GM12878 (cell line): ENCODE measurements around the gene KHDRBS2.

Experiments used
- CHD4 ChIP-seq: fragments of 200-600 bp; sonication (generic); IDR thresholded peaks from 2 replicates; pipeline ENCODE4 v1.6.1; 2016; ENCODE audit warnings: mild to moderate bottlenecking
- CREM ChIP-seq: IDR thresholded peaks from 2 replicates; pipeline ENCODE4 v1.6.1; 2014; ENCODE audit warnings: antibody characterized with exemption, low read depth
- EP300 ChIP-seq, 2 experiments: fragments of 150-350 bp in 1 of 2; IDR thresholded peaks; 2 replicates each; pipeline ENCODE4 v1.6.1; 2011 to 2012; ENCODE audit warnings: low read depth in 2 of 2, low read length in 2 of 2, borderline replicate concordance in 1 of 2, improper control_type of control experiment in 1 of 2, inconsistent platforms in 1 of 2; ENCODE audit not compliant: control insufficient read depth in 1 of 2
- POLR2A ChIP-seq: IDR thresholded peaks from 2 replicates; pipeline ENCODE4 v1.6.1; 2011; ENCODE audit warnings: low read depth, mild to moderate bottlenecking, low read length
- STAT1 ChIP-seq: fragments of 450-650 bp; conservative IDR thresholded peaks from 2 replicates; pipeline ENCODE4 v1.6.1; 2014; ENCODE audit warnings: antibody characterized with exemption, mild to moderate bottlenecking
- TF ChIP-seq, protein P1 (sequence below), 3 experiments: IDR thresholded peaks in 2 of 3; conservative IDR thresholded peaks in 1 of 3; 2 replicates each; pipeline ENCODE4 v1.5.1; 2011; ENCODE audit warnings: low read depth in 3 of 3, low read length in 3 of 3, mild to moderate bottlenecking in 3 of 3, control low read depth in 2 of 3, moderate library complexity in 2 of 3, inconsistent platforms in 1 of 3, mixed read lengths in 1 of 3; ENCODE audit not compliant: control insufficient read depth in 2 of 3, insufficient read depth in 1 of 3; ENCODE audit errors: extremely low read depth in 1 of 3

DNA sequence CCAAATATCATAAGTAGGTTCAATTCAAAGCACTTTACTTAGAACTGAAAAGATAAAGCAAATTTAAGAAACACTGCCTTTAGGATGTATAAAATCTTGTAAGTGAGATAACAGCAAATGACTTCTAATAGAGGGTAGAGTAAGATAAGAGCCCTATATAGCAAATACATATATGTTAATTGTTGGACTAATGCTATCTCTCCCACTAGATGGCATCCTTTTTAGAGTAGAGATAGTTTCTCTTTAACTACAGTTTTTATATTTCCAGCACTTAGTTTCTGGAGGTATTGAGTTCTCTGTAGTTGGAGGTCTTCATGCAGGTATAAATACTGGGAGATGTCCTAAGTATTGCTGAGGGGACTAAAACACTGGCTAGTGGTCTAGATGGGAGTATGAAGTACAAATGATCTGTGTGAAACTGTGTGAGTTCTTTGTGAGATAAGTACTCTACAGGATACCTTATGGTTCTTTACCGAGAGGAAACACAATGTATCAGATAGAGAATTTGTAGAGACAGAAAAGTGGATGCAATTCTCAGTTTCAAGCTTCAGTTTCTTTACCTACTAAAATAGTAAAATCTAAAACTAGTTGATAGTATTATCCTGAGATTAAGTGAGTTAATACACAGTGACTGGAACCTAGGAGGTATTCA is 399.3 kb downstream of the KHDRBS2 start:
- TF ChIP-seq POLR2A (no peak), EP300 (IDR thresholded peaks at IDR 0.05; ENCODE audit: borderline replicate concordance in 1 of 2, control insufficient read depth in 1 of 2, low read depth in 2 of 2, low read length in 2 of 2) (no peak), CREM (no peak), STAT1 (no peak), CHD4 (no peak)
- TF ChIP-seq, protein P1, sequence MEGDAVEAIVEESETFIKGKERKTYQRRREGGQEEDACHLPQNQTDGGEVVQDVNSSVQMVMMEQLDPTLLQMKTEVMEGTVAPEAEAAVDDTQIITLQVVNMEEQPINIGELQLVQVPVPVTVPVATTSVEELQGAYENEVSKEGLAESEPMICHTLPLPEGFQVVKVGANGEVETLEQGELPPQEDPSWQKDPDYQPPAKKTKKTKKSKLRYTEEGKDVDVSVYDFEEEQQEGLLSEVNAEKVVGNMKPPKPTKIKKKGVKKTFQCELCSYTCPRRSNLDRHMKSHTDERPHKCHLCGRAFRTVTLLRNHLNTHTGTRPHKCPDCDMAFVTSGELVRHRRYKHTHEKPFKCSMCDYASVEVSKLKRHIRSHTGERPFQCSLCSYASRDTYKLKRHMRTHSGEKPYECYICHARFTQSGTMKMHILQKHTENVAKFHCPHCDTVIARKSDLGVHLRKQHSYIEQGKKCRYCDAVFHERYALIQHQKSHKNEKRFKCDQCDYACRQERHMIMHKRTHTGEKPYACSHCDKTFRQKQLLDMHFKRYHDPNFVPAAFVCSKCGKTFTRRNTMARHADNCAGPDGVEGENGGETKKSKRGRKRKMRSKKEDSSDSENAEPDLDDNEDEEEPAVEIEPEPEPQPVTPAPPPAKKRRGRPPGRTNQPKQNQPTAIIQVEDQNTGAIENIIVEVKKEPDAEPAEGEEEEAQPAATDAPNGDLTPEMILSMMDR (IDR thresholded peaks at IDR 0.05 in 2 of 3, conservative IDR thresholded peaks at IDR 0.05 in 1 of 3; ENCODE audit: control insufficient read depth in 2 of 3, extremely low read depth in 1 of 3, insufficient read depth in 1 of 3, low read depth in 3 of 3, low read length in 3 of 3) = peak in 1 of 3 experiments; percentile 11; a peak in 1 of 6 replicates
